Inflammatory macrophage treated with lipopolysaccharide for 4 hours (primary cell): ENCODE results near the gene OGDHL.

Experiments used
- DNase-seq: peaks from one replicate; pipeline ENCODE4 v3.0.0-alpha.2; 2020

OGDHL gene

DNA sequence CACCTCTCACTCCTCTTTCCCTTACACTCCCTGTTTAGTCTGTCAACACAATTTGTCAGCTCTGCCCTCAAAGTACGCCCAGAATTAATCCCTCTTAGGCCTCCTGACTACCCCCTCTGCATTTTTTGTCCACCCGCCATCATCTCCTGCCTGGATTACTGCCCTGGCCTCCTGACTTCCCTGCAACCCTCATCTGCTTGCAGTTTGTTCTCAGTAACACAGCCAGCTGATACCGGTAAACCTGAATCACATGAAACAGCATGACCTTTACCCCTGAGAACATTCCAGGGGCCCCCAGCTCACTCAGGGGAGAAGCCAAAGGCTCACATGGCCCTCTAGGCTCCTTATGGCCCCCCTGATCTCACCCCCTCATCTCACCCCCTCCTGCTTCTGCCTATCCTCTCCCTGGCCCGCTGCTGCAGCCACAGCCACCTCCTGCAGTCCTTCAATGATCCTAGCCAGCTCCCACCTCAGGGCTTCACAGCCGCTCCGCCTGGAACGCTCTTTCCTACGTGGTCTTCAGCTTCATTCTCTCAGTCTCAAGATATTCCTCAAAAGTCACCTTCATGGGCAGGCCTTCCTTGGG lies 73.8 kb downstream of the OGDHL start:
- DNase-seq, result no peak

DNA sequence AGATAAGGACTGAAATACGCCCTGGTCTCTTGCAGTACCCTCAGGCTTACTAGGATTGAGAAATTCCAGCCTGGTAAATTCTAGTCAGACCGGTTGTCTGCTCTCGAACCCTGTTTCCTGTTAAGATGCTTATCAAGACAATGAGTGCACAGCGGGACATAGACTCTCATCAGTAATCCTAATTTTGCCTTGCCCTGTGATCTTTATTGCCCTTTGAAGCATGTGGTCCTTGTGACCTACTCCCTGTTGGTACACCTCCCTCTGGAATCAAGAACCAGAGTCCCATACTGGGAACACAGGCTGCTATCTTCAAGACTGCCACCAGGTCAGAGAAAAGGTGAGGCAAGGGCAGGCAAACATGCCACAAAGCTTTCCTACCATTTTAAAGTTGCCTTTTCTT lies 75.5 kb downstream of the OGDHL start:
- DNase-seq, result no peak
